K562 (cell line): ENCODE data around the gene TMEM107. TPM values are rescaled to one million over a fixed set of nuclear protein-coding genes. Genes with fewer than 3 reads are reported as not detected.

Source experiments
- CBX1 ChIP-seq: sonication (generic); IDR thresholded peaks from 2 replicates; pipeline ENCODE4 v1.6.1; 2016; ENCODE audit warnings: antibody characterized with exemption, low read depth, mild to moderate bottlenecking
- ELF1 ChIP-seq: fragments of 200-800 bp; sonication (Bioruptor generic); IDR thresholded peaks from 2 replicates; pipeline ENCODE4 v1.6.1; 2016; ENCODE audit warnings: missing genetic modification characterization, missing compliant biosample characterization
- FOS ChIP-seq: IDR thresholded peaks from 3 replicates; pipeline ENCODE4 v1.6.1; 2011; ENCODE audit not compliant: insufficient read length; ENCODE audit errors: extremely low read depth
- GATAD2B ChIP-seq: fragments of 450-650 bp; IDR thresholded peaks from 2 replicates; pipeline ENCODE4 v1.6.1; 2017; ENCODE audit warnings: mild to moderate bottlenecking, borderline replicate concordance
- GTF2F1 ChIP-seq: IDR thresholded peaks from 2 replicates; pipeline ENCODE4 v1.6.1; 2011; ENCODE audit warnings: low read depth, low read length, improper control_type of control experiment
- KLF6 ChIP-seq: fragments of 250-450 bp; sonication (Bioruptor Pico); IDR thresholded peaks from 2 replicates; pipeline ENCODE4 v1.4.0; 2020; ENCODE audit warnings: mild to moderate bottlenecking, moderate library complexity, borderline replicate concordance
- PCBP2 ChIP-seq: fragments of 200-400 bp; formaldehyde crosslinking; IDR thresholded peaks from 2 replicates; pipeline ENCODE4 v1.6.1; 2018; ENCODE audit warnings: low read length, low read depth, mild to moderate bottlenecking, moderate library complexity; ENCODE audit not compliant: poor library complexity, severe bottlenecking
- POLR2A ChIP-seq: fragments of 450-650 bp; conservative IDR thresholded peaks from 2 replicates; pipeline ENCODE4 v1.6.1; 2016
- PTTG1 ChIP-seq: fragments of 450-650 bp; IDR thresholded peaks from 2 replicates; pipeline ENCODE4 v1.6.1; 2016; ENCODE audit warnings: low read depth, mild to moderate bottlenecking, missing genetic modification characterization, missing compliant biosample characterization
- ZNF354B ChIP-seq: fragments of 250-450 bp; sonication (Bioruptor Pico); IDR thresholded peaks from 2 replicates; pipeline ENCODE4 v1.4.0; 2020
- polyA plus RNA-seq, 8 experiments: library from polyadenylated mRNA; depleted of rRNA in 4 of 8; stranded (reverse) in 5 of 8; unstranded in 3 of 8; fragments of >200 nt; fragmentation: Nextera tagmentation in 2 of 8; fragmentation: Illumina TruSeq in 1 of 8; extraction: Ambion mirVana in 2 of 8; extraction: Trizol in 1 of 8; gene quantifications; 2 replicates each; pipeline versions ENCODE4 v1.2.1 to v1.2.3, GENCODE V29; 2011 to 2014; ENCODE audit warnings: inconsistent platforms in 1 of 8, missing spikeins in 1 of 8
- total RNA-seq, 7 experiments: library from RNA; depleted of rRNA in 6 of 7; stranded (reverse); fragments of >200 nt in 6 of 7; fragmentation: Illumina TruSeq in 2 of 7; extraction: Trizol in 2 of 7; gene quantifications; 2 replicates each; pipeline versions ENCODE4 v1.2.1 to v1.2.3, GENCODE V29; 2011 to 2021; ENCODE audit warnings: low replicate concordance in 1 of 7
- TF ChIP-seq, protein P1 (sequence below): fragments of 200-600 bp; sonication (generic); IDR thresholded peaks from one replicate; pipeline ENCODE4 v1.6.1; 2012; ENCODE audit warnings: mild to moderate bottlenecking, low read depth, low read length, inconsistent platforms
- TF ChIP-seq, protein P2 (sequence below): fragments of 250-450 bp; sonication (Bioruptor Pico); IDR thresholded peaks from 2 replicates; pipeline ENCODE4 v1.8.0; 2021; ENCODE audit warnings: moderate library complexity, mild to moderate bottlenecking, inconsistent platforms
- TF ChIP-seq, protein P3 (sequence below): fragments of 250-450 bp; sonication (Bioruptor Pico); IDR thresholded peaks from 2 replicates; pipeline ENCODE4 v1.5.0; 2022; ENCODE audit warnings: mild to moderate bottlenecking

TMEM107 gene
- total and polyA plus RNA-seq, 9 of the 15 experiments (the other 6 are each of a cell fraction or from before 2014, with no cell fraction given), result 7.1 to 26.2 (median 16.9) TPM

DNA sequence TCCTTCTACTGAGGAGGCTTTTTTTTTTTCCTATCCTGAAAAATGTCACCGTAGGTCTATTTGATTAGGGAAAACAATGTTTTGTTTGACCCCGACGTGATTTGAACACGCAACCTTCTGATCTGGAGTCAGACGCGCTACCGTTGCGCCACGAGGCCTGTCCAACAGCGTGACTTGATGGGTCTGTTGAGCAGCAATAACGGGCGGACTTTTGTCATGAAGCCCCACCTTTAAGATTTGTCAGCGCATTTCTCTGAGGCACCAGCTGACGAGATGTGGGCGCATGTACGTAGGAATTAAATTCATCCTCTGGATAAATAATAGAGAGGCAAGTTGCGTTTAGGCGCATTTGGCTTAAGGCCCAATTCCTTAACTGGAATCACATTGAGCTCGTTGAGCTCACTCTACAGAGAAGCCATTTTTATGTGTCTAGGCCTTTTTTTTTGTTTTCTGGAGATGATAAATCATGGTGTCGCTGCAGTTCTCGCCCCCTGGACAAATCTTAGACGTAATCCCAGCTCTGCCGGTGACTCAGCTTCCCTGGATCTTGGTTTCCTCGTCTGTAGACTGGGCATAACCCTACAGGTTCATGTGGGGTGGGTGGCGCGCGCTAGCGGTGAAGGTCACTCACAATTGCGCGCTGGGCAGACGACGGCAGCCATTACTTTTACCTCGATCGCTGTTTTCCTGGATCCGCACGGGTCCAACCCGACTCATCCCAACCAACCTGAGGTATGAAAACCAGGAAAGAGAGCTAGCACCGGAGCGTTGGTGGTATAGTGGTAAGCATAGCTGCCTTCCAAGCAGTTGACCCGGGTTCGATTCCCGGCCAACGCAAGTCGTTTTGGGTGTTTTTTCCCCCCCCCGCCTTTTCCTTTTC, 44.8 kb upstream of the TMEM107 start (continued):
- TF ChIP-seq, protein P1, sequence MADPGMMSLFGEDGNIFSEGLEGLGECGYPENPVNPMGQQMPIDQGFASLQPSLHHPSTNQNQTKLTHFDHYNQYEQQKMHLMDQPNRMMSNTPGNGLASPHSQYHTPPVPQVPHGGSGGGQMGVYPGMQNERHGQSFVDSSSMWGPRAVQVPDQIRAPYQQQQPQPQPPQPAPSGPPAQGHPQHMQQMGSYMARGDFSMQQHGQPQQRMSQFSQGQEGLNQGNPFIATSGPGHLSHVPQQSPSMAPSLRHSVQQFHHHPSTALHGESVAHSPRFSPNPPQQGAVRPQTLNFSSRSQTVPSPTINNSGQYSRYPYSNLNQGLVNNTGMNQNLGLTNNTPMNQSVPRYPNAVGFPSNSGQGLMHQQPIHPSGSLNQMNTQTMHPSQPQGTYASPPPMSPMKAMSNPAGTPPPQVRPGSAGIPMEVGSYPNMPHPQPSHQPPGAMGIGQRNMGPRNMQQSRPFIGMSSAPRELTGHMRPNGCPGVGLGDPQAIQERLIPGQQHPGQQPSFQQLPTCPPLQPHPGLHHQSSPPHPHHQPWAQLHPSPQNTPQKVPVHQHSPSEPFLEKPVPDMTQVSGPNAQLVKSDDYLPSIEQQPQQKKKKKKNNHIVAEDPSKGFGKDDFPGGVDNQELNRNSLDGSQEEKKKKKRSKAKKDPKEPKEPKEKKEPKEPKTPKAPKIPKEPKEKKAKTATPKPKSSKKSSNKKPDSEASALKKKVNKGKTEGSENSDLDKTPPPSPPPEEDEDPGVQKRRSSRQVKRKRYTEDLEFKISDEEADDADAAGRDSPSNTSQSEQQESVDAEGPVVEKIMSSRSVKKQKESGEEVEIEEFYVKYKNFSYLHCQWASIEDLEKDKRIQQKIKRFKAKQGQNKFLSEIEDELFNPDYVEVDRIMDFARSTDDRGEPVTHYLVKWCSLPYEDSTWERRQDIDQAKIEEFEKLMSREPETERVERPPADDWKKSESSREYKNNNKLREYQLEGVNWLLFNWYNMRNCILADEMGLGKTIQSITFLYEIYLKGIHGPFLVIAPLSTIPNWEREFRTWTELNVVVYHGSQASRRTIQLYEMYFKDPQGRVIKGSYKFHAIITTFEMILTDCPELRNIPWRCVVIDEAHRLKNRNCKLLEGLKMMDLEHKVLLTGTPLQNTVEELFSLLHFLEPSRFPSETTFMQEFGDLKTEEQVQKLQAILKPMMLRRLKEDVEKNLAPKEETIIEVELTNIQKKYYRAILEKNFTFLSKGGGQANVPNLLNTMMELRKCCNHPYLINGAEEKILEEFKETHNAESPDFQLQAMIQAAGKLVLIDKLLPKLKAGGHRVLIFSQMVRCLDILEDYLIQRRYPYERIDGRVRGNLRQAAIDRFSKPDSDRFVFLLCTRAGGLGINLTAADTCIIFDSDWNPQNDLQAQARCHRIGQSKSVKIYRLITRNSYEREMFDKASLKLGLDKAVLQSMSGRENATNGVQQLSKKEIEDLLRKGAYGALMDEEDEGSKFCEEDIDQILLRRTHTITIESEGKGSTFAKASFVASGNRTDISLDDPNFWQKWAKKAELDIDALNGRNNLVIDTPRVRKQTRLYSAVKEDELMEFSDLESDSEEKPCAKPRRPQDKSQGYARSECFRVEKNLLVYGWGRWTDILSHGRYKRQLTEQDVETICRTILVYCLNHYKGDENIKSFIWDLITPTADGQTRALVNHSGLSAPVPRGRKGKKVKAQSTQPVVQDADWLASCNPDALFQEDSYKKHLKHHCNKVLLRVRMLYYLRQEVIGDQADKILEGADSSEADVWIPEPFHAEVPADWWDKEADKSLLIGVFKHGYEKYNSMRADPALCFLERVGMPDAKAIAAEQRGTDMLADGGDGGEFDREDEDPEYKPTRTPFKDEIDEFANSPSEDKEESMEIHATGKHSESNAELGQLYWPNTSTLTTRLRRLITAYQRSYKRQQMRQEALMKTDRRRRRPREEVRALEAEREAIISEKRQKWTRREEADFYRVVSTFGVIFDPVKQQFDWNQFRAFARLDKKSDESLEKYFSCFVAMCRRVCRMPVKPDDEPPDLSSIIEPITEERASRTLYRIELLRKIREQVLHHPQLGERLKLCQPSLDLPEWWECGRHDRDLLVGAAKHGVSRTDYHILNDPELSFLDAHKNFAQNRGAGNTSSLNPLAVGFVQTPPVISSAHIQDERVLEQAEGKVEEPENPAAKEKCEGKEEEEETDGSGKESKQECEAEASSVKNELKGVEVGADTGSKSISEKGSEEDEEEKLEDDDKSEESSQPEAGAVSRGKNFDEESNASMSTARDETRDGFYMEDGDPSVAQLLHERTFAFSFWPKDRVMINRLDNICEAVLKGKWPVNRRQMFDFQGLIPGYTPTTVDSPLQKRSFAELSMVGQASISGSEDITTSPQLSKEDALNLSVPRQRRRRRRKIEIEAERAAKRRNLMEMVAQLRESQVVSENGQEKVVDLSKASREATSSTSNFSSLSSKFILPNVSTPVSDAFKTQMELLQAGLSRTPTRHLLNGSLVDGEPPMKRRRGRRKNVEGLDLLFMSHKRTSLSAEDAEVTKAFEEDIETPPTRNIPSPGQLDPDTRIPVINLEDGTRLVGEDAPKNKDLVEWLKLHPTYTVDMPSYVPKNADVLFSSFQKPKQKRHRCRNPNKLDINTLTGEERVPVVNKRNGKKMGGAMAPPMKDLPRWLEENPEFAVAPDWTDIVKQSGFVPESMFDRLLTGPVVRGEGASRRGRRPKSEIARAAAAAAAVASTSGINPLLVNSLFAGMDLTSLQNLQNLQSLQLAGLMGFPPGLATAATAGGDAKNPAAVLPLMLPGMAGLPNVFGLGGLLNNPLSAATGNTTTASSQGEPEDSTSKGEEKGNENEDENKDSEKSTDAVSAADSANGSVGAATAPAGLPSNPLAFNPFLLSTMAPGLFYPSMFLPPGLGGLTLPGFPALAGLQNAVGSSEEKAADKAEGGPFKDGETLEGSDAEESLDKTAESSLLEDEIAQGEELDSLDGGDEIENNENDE, result no peak
- TF ChIP-seq PTTG1 (tag) (no peak), POLR2A (peak; percentile 51), GTF2F1 (0 out of 2 replicates have a peak, but pooled peaks have one; percentile 42), ELF1 (tag) (no peak; the same call in 1 of the 2 replicates), GATAD2B (no peak; the same call in 1 of the 2 replicates), ZNF354B (CRISPR knock-in tag) (no peak), KLF6 (no peak), CBX1 (no peak), PCBP2 (no peak), FOS (no peak)
- TF ChIP-seq, protein P2, sequence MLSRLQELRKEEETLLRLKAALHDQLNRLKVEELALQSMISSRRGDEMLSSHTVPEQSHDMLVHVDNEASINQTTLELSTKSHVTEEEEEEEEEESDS (CRISPR knock-in tag), result no peak
- TF ChIP-seq, protein P3, sequence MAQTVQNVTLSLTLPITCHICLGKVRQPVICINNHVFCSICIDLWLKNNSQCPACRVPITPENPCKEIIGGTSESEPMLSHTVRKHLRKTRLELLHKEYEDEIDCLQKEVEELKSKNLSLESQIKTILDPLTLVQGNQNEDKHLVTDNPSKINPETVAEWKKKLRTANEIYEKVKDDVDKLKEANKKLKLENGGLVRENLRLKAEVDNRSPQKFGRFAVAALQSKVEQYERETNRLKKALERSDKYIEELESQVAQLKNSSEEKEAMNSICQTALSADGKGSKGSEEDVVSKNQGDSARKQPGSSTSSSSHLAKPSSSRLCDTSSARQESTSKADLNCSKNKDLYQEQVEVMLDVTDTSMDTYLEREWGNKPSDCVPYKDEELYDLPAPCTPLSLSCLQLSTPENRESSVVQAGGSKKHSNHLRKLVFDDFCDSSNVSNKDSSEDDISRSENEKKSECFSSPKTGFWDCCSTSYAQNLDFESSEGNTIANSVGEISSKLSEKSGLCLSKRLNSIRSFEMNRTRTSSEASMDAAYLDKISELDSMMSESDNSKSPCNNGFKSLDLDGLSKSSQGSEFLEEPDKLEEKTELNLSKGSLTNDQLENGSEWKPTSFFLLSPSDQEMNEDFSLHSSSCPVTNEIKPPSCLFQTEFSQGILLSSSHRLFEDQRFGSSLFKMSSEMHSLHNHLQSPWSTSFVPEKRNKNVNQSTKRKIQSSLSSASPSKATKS (CRISPR knock-in tag), result no peak
